HS-27A (cell line): ENCODE data around the gene DCAF6.

Source experiments
- DNase-seq: peaks from one replicate; pipeline ENCODE4 v3.0.0-alpha.2; 2012; ENCODE audit warnings: low read depth, missing footprints

Gene DCAF6

DNA sequence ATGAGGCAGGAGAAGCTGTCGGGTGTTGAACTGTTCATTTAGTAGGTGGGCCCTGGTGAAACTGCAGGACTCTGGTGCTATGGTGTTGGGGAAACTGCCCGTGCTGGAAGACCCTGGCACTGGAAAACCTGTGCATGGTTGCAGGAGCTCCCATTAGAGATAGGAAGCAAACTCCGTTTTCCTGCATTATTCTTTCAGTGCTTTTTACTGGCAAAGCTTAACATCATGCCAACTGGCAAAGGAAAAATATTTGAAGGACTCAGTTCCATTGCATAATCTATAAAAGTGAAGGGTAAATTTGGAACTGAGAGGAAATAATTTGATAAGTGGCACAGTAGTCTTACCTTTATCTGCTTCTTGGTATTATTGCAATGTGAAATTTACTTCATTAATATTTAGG is 32.1 kb downstream of the DCAF6 start:
- DNase-seq: no peak

DNA sequence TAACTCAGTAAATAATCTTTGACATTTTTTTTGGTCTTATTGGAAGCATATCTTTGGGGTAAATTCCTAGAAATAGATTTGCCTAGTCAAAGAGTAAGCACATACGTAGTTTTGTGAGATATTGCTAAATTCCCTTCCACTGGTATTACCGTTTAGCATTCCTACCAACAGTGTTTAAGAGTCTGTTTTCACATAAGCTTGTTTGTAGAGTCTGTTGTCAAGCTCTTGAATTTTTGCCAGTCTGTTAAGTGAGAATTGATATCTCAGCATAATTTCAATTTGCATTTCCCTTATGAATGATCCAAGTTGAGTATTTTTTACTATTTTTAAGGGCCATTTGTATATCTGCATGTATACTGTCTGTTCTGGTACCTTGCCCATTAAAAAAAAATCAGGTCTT is 37.3 kb downstream of the DCAF6 start:
- no peak for DNase-seq

DNA sequence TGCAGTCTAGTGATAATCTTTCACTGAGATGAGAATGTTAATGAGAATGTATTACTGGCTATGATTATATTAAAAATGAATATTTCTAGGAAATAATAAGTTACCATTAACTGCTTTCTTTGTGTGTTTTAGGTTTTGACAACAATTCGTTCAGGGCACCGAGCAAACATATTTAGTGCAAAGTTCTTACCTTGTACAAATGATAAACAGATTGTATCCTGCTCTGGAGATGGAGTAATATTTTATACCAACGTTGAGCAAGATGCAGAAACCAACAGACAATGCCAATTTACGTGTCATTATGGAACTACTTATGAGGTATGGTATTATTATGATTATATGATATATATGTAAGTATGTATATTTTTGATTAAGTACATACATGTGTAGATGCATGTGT is 38.2 kb downstream of the DCAF6 start:
- DNase-seq: no peak

- no peak for DNase-seq
These were observed 40.8 kb downstream of the DCAF6 start for GRCh38 chr1:167977245-167977644.

GRCh38 chr1:167981933-167982332 is 45.5 kb downstream of the DCAF6 start:
- DNase-seq: no peak

DNA sequence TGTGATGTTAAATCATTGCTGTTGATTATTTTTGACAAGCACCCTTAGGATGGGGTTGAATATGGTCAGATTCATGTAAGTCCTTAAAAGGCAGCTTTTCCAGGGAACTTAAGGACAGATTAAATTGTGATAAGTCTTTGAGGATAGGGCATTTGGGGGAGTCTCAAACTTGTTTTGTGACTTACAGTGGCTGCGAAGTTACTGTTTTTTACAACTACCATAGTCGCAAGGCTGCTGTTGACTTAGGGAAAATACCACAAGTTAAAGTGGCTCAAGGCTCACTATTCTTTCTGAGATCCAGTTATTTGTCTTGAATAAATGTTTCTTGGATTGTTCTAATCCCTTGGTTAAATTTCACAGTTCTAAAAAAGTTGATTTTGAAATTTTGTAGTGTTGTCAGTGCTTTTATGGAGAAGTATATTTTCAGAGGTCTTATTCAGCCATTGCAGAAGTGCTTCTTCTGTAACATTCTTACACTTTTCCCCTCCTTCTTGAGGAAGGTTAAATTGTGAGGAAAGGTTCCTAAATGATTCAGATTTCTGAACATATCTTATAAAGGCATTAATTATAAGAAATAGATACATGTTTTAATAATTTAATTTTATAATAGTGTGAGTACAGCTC is 47.4 kb downstream of the DCAF6 start:
- no peak for DNase-seq

DNA sequence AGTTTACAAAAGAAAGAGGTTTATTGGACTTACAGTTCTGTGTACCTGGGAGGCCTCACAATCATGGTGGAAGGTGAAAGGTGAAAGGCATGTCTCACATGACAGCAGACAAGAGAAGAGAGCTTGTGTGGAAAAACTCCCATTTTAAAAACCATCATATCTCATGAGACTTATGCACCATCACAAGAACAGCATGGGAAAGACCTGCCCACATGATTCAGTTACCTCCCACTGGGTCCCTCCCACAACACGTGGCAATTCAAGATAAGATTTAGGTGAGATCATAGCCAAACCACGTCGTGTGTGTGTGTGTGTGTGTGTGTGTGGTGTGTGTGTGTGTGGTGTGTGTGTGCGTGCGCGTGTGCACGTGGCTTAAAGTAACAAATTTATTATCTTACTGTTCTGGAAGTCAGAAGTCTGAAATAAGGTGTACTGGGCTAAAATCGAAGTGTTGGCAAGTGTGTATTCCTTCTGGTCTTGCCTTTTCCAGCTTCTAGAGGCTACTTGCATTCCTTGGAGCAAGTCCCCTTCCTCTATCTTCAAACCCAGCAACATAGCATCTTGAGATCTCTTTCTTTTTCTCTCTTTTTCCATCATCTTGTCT is 48.5 kb downstream of the DCAF6 start:
- DNase-seq: no peak

DNA sequence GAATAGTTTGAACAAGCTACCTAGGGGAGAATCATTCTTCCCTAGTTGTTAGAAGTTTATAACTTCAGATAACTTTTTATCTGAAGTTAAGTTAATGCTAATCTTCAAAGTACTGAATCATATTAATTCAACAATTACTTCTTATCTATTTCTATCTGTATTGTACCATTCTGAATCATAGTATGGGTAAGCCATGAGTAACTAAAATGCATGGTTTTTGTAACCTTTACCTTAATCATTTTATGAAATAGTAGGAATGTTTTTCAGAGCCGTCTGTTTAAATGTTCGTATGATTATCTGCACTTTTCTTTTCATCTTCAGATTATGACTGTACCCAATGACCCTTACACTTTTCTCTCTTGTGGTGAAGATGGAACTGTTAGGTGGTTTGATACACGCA is 50.7 kb downstream of the DCAF6 start:
- DNase-seq: no peak

DNA sequence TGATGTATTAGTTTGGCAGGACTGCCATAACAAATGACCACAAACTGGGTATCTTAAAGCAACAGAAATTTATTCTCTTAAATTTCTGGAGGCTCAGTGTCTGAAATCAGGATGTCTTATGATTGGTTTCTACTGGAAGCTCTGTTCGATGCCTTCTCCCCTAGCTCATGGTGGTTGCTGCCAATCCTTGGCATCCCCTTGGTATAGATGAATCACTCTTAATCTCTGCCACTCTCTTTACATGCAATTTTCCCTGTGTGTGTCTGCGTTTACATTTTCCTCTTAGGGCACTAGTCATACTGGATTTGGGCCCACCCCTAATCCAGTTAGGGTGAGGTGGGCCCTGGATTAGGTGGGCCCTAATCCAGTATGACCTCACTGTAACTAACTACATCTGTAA is 55.1 kb downstream of the DCAF6 start:
- DNase-seq: no peak

- no peak for DNase-seq
These were observed 57.2 kb downstream of the DCAF6 start for GRCh38 chr1:167993720-167994119.

- DNase-seq: no peak
These were observed 58.1 kb downstream of the DCAF6 start for GRCh38 chr1:167994560-167994959.

DNA sequence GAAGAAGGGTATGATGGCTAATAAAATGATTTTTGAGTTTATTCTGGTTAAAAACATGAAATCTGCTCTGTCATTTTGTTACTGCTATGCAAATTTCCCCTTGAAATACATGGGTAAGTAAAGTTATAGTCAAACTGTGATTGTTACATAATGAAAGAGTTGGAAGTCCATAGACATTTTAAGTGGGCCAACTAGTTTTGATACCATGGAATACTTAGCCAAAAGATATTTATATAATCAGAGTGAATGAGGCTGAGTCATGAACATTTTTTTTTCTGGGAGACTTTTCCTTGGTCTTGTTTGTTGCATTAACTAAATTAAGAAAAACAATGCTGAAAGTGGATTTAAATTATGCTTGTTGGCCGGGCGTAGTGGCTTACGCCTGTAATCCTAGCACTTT is 58.6 kb downstream of the DCAF6 start:
- DNase-seq: no peak

DNA sequence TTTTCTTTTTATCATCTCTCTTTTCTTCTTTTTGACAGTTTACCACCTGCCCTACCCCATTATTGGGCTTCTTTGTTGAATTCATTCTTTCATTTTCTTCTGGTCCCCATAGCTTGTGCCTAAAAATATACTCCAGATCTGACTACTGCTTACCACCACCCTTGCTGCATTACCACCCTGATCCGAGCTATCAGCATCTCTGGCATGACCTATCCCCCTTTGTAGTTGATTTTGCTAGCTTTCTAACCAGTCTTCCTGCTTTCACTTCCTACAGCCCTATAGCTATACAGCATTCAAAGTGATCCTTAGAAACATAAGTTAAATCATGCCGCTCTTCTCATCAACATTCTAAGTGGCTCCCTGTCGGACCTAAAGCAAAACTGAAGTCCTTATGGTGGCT is 59.8 kb downstream of the DCAF6 start:
- DNase-seq: no peak

- no peak for DNase-seq
These were observed 60.6 kb downstream of the DCAF6 start for GRCh38 chr1:167997037-167997575.

DNA sequence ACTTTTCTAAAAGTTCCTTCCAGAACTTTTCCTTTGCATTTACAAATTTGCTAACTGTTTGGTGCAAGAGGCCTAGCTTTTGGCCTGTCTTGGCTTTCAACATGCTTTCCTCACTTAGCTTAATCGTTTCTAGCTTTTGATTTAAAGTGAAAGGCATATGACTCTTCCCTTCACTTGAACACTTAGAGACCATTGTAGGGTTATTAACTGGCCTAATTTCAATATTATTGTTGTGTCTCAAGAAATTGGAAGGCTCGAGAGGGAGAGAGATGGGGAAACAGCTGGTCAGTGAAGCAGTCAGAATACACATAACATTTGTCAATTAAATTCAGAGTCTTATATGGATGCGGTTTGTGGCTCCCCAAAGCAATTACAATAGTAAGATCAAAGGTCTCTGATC is 63.4 kb downstream of the DCAF6 start:
- no peak for DNase-seq

DNA sequence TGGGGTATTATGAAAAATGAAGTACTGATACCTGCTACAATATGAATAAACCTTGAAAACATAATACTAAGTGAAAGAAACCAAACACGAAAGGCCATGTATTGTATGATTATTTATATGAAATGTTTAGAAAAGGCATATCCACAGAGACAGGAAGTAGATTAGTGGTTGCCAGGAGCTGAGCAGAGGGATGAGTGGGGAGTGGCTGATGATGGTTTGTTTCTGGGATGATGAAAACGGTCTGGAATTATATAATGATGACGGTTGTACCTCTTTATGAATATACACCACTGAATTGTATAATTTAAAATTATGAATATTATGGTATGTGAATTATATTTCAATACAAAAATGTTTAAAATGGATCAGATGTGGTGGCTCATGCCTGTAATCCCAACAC is 64.2 kb downstream of the DCAF6 start:
- no peak for DNase-seq

GRCh38 chr1:168001213-168001612 is 64.7 kb downstream of the DCAF6 start:
- no peak for DNase-seq

DNA sequence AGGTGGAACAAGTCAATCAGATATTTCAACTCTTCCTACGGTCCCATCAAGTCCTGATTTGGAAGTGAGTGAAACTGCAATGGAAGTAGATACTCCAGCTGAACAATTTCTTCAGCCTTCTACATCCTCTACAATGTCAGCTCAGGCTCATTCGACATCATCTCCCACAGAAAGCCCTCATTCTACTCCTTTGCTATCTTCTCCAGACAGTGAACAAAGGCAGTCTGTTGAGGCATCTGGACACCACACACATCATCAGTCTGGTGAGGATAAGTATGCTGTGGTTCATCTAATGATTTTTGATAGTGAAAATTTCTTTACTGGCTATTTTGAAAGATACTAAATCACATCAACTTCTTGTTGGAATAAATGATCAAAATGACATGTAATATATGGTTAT is 68.0 kb downstream of the DCAF6 start:
- no peak for DNase-seq

- no peak for DNase-seq
These were observed 69.0 kb downstream of the DCAF6 start for GRCh38 chr1:168005529-168005928.

DNA sequence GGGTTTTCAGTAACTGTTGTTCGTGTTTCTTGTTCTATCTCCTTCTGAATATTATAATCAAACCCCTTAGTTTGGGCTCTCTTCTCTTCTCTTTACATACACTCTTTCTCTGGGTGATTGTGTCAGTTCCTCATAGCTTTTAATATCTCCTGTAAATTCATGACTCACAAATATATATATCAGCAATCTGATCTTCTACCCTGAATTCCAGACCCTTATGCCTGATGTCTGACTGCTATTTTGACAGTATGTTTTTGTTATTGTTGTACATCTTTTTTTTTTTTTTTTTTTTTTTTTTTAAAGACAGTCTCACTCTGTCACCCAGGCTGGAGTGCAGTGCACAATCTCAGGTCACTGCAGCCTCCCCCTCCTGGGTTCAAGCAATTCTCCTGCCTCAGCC is 71.2 kb downstream of the DCAF6 start:
- DNase-seq: no peak

DNA sequence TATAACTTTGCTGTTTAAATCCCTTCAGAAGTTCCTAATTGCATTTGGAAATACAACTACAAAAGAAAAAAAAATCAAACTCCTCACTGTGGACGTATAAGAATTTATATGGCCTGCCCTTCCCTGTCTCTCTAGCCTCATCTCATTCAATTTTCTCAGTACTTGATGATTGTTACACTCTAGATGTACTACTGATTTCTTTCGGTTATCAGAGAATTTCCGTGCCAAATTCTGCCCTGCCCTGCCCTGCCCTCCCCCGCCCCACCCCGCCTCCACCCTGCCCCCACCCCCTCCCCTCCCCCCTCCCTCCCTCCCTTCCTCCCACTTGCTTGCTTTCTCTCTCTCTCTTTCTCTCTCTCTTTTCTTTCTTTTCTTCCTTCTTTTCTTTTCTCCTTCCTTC is 72.1 kb downstream of the DCAF6 start:
- no peak for DNase-seq

DNA sequence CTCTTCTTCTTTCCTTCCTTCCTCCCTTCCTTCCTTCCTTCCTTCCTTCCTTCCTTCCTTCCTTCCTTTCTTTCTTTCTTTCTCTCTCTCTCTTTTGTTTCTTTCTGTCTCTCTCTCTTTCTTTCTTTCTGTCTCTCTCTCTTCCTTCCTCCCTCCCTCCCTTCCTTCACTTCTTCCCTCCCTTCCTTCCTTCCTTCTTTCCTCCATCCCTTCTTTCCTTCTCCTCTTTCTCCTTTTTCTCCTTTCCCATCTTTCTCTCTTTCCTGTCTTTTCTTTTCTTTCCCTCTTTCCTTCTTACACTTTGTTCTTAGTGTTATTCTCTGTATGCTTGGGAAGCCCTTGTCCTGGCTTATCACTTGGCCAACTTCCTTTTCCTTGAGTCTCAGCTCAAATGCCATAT is 72.8 kb downstream of the DCAF6 start:
- DNase-seq: no peak

DNA sequence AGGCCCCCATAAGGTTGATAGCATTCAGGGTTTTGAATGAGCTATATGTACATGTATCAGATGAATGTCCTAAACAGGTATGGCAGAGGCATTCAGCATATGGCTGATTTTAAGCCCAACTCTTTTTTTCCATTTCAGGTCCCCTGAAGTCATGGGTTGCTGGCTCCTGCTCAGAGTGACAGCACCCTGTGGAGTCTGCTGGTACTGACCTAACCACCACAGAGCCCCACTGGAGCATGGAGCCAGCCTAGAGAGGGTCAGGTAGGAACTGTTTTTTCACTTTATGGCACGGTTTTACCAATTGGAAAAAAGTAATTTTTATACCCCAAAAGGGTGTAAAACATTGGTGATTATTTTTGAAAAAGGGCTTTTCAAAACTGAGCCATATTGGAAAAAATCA is 82.9 kb downstream of the DCAF6 start:
- no peak for DNase-seq

DNA sequence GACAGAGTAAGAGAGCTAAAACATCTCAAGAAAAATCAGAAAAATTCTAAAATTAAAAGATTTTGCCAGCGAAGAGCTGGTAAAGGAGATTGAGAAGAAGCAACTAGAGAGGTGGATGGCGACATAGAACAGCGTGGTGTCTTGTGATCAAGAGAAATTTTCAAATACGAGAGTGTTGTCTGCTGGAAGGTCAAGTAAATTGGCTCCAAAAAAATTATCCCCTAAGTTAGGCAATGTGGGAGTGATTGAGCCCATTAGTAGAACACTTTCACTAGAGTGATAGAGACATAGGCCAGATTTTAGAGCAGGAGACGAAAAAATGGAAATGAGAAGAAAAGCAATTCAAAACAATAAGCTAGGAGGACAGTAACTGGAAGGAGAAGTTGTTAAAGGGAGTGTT is 94.7 kb downstream of the DCAF6 start:
- no peak for DNase-seq
